GM21367 (cell line): ENCODE results near the gene APBB1.
A peak's percentile ranks its signal among the peaks of the same experiment; 100 is the strongest.
"Not testable (repeated sequence)": the region's sequence is repeated elsewhere in the genome, so short reads cannot be mapped to it uniquely, and the experiment has no call there.

Source experiments
- ATAC-seq: cut with Tn5 transposase; IDR thresholded peaks from one replicate; pipeline ENCODE4 v1.9.1; 2021; ENCODE audit not compliant: unreplicated experiment

Gene APBB1

GRCh38 chr11:6392251-6392650 is 26.6 kb downstream of the APBB1 start:
- ATAC-seq, result not testable (repeated sequence)

- ATAC-seq, result no peak
Observed at GRCh38 chr11:6391537-6392134, 27.3 kb downstream of the APBB1 start.

- ATAC-seq, result no peak
Observed at GRCh38 chr11:6390718-6391469, 28.0 kb downstream of the APBB1 start.

GRCh38 chr11:6389905-6390717 is 28.8 kb downstream of the APBB1 start, which contains the start of gene SMPD1:
SMPD1 (plus strand) TSS chr11:6390474; CDS start chr11:6390599, 125 bp downstream.
- peak; percentile 97 for ATAC-seq

GRCh38 chr11:6388748-6389147 is 30.1 kb downstream of the APBB1 start:
- ATAC-seq, result no peak

GRCh38 chr11:6387811-6388599 is 30.9 kb downstream of the APBB1 start:
- no peak for ATAC-seq

- ATAC-seq, result no peak
Observed at GRCh38 chr11:6385046-6385777, 33.7 kb downstream of the APBB1 start.

- no peak for ATAC-seq
Observed at GRCh38 chr11:6378640-6378989, 40.3 kb downstream of the APBB1 start.

GRCh38 chr11:6377902-6378639 is 40.8 kb downstream of the APBB1 start:
- ATAC-seq, result no peak

GRCh38 chr11:6371825-6372224 is 47.1 kb downstream of the APBB1 start:
- ATAC-seq, result no peak

- no peak for ATAC-seq
Observed at GRCh38 chr11:6365659-6366058, 53.2 kb downstream of the APBB1 start.

GRCh38 chr11:6362873-6363678 is 55.8 kb downstream of the APBB1 start:
- peak; percentile 83 for ATAC-seq

GRCh38 chr11:6362185-6362872 is 56.6 kb downstream of the APBB1 start:
- no peak for ATAC-seq

GRCh38 chr11:6360183-6360582 is 58.7 kb downstream of the APBB1 start:
- ATAC-seq, result no peak

- ATAC-seq, result no peak
Observed at GRCh38 chr11:6357222-6357621, 61.7 kb downstream of the APBB1 start.

- no peak for ATAC-seq
Observed at GRCh38 chr11:6356503-6357055, 62.3 kb downstream of the APBB1 start.

- no peak for ATAC-seq
Observed at GRCh38 chr11:6354651-6355485, 64.0 kb downstream of the APBB1 start.
